ENCODE results near the gene TWF2. TPM values are rescaled to one million over a fixed set of nuclear protein-coding genes. Genes with fewer than 3 reads are reported as not detected.

The TWF2 gene
- total RNA-seq, 1 donor from 2014 or later = 69.5 TPM

DNA sequence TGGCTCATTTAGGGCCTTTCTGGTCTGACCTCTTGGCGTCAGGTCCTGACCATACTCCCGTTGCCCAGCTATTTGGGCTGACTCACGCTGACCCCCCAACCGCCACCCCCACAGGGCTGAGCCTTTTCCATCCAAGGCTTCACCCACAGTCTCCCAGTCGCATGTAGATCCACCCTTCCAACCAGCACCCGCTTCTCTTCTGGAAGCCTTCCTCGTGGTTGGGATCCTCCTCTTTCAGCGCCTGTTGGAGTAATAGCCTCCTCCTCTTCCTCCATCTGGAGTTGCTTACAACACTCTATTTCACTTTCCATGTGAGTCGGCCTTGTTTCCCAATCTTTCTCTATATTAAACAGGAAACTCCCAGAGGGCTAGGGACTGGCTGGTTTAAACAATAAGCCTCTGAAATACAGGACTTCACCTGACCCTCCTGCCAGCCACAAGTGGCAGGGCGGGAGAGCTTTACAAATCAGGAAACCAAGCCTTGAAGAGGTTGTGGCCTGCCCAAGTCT, 43.1 kb downstream of the TWF2 start:
- intact Hi-C loops (cut with DNase I) = loop anchor here (2.0 kb wide), 1 partner anchor 41 kb away; the partner anchor contains the start of gene POC1A
- DNase-seq (ENCODE audit: low spot score) = no peak

DNA sequence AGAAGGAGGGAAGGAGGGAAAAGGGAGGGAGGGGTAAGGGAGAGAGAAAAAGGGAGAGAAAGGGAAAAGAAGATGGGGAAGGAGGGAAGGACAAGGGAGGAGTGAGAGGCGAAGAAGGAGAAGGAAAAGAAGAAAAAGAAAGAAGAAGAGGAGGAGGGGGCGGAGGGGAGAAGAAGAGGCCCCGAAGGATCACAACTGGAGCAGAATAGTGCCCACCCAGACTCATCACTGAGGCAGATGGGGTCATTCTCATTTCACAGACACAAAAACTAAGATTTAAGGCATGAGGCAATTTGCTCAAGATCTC, 43.7 kb downstream of the TWF2 start:
- no peak for DNase-seq (ENCODE audit: low spot score)
- intact Hi-C loops (cut with DNase I) = no loop called here

DNA sequence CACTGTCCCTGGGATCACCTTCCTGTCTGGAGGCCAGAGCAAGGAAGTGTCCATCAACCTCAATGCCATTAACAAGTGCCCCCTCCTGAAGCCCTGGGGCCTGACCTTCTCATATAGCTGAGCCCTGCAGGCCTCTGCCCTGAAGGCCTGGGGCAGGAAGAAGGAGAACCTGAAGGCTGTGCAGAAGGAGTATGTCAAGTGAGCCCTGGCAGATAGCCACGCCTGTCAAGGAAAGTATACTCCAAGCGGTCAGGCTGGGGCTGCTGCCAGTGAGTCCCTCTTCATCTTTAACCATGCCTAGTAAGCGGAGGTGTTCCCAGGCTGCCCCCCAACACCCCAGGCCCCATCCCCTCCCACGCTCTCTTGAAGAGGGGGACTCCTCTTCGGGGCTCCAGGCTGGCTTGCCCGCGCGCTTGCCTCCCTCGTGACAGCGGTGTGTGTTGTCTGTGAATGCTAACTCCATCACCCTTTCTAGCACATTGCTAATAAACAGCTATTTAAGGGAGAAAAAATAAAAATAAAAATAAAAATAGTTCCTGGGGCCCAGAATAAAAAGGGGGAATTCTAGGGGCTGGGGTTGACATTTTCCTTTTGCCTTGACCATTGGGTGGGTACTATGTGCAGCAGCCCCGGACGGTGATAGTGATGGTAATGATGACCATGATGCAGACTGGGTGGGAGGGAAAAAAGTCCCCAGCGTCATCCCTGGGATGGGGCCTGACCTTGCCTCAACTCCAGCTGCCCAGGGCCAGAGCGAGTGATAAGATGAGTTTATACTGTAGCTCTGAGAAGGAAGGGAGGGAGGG, 44.3 kb downstream of the TWF2 start:
- intact Hi-C loops (cut with DNase I) = no loop called here
- DNase-seq (ENCODE audit: low spot score) = no peak

- no peak for DNase-seq (ENCODE audit: low spot score)
- intact Hi-C loops (cut with DNase I) = no loop called here
These were observed 45.9 kb downstream of the TWF2 start for GRCh38 chr3:52193065-52193464.

DNA sequence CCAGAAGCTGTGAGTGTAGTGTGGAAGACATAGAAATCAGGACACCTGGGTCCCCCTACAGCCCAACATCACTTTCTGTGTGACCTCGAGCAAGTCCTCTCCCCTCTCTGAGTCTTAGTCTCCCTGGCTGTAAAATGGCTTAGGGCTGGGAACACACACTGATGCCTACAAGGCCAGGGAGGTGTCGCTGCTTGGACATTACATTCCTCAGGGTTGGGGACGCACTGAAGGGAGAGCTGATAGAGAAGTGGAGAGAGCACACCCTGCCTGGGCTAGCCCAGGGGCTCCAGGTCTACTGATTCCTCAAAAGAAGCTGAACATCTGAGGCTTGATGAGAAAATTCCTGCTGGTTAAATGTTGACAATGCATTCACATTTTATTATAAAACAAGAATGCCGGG, 47.3 kb downstream of the TWF2 start:
- intact Hi-C loops (cut with DNase I) = no loop called here
- no peak for DNase-seq (ENCODE audit: low spot score)

DNA sequence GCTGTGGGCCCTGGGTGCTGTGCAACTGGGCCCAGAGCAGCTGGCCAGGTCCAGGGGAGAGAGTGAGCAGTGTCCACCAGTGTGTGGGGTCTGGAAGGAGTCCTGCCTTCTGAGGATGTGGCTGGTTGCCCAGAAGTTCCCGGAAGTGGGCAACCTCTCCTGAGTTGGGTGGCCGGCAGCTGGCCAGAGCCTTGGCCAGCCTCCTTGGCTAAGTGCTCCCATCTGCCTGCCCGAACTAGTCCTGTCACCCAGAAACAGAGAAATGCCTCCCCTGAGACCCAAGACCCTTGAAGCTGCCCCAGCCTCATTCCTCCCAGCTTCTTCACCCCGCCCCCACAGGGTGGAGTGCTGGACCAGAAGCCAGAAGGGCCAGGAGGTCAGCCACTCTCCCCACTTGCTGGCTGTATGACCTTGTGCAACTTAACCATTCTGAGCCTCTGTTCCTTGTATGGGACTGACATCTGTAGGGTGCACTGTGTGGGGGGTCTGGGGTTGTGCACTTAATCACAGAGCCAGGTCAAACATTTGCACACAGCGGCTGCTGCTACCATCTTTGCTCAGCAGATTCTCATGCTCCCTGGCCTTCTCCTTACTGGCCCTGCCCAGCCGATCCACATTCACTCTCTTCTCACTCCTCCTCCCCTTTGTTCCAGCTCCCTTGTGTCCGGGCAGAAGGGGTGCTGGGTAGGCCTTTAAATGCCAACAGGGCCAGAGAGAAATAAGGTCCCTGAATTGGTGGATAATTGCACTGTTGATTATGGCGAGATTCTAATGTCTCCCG, 48.5 kb downstream of the TWF2 start:
- intact Hi-C loops (cut with DNase I) = no loop called here

GRCh38 chr3:52188556-52188955, 50.4 kb downstream of the TWF2 start:
- no peak for DNase-seq (ENCODE audit: low spot score)
- intact Hi-C loops (cut with DNase I) = no loop called here

More for the DNA sequence above, 48.5 kb downstream of the TWF2 start:
- no peak for DNase-seq (ENCODE audit: low spot score)

DNA sequence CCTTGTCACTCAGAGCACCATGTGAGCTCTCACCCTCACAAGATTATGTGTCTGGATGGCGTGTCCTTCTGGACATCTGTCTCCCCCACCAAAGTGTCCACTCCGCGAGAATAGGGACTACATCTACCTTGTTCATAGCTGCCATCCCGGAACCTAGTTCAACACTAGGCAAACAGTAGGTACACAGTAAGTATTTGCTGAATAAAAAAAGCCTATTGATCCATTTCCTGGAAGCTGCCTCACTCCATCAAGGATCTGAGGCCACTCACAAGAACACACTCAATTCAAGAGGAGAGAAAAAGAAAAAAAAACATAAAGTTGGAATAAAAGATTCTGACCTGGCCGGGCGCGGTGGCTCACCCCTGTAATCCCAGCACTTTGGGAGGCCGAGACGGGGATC, 52.2 kb downstream of the TWF2 start:
- no peak for DNase-seq (ENCODE audit: low spot score)

GRCh38 chr3:52185837-52186236, 53.1 kb downstream of the TWF2 start:
- intact Hi-C loops (cut with DNase I) = no loop called here
- DNase-seq (ENCODE audit: low spot score) = no peak

More for the DNA sequence above, 52.2 kb downstream of the TWF2 start:
- intact Hi-C loops (cut with DNase I) = no loop called here

DNA sequence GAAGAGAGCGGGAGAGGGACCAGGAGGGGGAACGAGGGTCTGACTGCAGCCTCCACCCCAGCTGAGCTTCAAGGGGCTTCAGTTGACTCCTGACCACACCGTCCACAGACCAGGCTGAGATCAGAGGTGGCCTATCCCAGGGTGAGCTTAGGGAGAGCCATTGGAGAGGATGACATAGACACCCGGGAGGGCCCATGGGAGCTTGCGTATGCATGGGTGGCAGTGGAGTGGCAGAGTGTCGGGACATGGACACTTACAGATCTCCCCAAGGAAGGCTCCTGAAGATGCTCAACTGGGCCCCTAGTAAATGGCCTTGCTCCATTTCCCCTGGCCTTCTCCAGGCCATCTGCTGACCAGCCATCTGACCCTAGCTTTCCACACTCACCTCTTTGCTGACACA, 53.6 kb downstream of the TWF2 start:
- intact Hi-C loops (cut with DNase I) = no loop called here
- no peak for DNase-seq (ENCODE audit: low spot score)

GRCh38 chr3:52184690-52185089, 54.3 kb downstream of the TWF2 start:
- DNase-seq (ENCODE audit: low spot score) = no peak
- intact Hi-C loops (cut with DNase I) = no loop called here

GRCh38 chr3:52183786-52184445, 55.0 kb downstream of the TWF2 start:
- intact Hi-C loops (cut with DNase I) = no loop called here
- DNase-seq (ENCODE audit: low spot score) = no peak

- intact Hi-C loops (cut with DNase I) = no loop called here
- DNase-seq (ENCODE audit: low spot score) = peak; percentile 43
These were observed 56.3 kb downstream of the TWF2 start for GRCh38 chr3:52182691-52183090.

GRCh38 chr3:52182196-52182595, 56.8 kb downstream of the TWF2 start:
- no peak for DNase-seq (ENCODE audit: low spot score)
- intact Hi-C loops (cut with DNase I) = no loop called here

- peak; percentile 41 for DNase-seq (ENCODE audit: low spot score)
- intact Hi-C loops (cut with DNase I) = no loop called here
These were observed 57.4 kb downstream of the TWF2 start for GRCh38 chr3:52181543-52181942.

Small RNA genes within 50 kb of the gene (microRNA-seq; reads per million reads assigned to microRNA genes)
- gene MIRLET7G = 54,594 reads per million, percentile 99 among the genes with 10 or more reads in this experiment

Other genes starting within 250 kb of the TWF2 start
- gene RPL29, start 243.3 kb downstream of the TWF2 start, total RNA-seq = 466 TPM
- 21.2 TPM for gene DUSP7, start 182.6 kb downstream of the TWF2 start, total RNA-seq
- gene POC1A, start 84.7 kb downstream of the TWF2 start, total RNA-seq = 1.5 TPM
- 154 TPM for gene ALAS1, start 41.0 kb downstream of the TWF2 start, total RNA-seq
- 0.16 TPM for gene TLR9, start 13.5 kb downstream of the TWF2 start, total RNA-seq
- 8.9 TPM for gene PPM1M, start 6.6 kb upstream of the TWF2 start, total RNA-seq
- gene WDR82, start 39.5 kb upstream of the TWF2 start, total RNA-seq = 69.7 TPM
- 6.4 TPM for gene GLYCTK, start 48.7 kb upstream of the TWF2 start, total RNA-seq
- gene DNAH1, start 77.2 kb upstream of the TWF2 start, total RNA-seq = 4.2 TPM
- 53.0 TPM for gene BAP1, start 170.8 kb upstream of the TWF2 start, total RNA-seq
- gene PHF7, start 171.5 kb upstream of the TWF2 start, total RNA-seq = 17.5 TPM
- 15.3 TPM for gene SEMA3G, start 205.9 kb upstream of the TWF2 start, total RNA-seq
- gene TNNC1, start 214.9 kb upstream of the TWF2 start, total RNA-seq = 8,054 TPM
- 59.1 TPM for gene NISCH, start 216.4 kb upstream of the TWF2 start, total RNA-seq